A204.1 (cell line): ENCODE results near the gene IGFLR1.

Experiments used
- FAIRE-seq: peaks from 2 replicates; lab custom pipeline; 2012; peaks lifted over from hg19 to GRCh38; lab: Jason Lieb, UNC

IGFLR1 gene

GRCh38 chr19:35723671-35724070 is 18.6 kb downstream of the IGFLR1 start:
- FAIRE-seq, result no peak

GRCh38 chr19:35722897-35723296 is 19.4 kb downstream of the IGFLR1 start:
- FAIRE-seq, result no peak

- FAIRE-seq, result no peak
Measured at GRCh38 chr19:35722461-35722860, 19.8 kb downstream of the IGFLR1 start.

GRCh38 chr19:35721374-35721773 is 20.9 kb downstream of the IGFLR1 start:
- FAIRE-seq, result no peak

- no peak for FAIRE-seq
Measured at GRCh38 chr19:35720648-35721047, 21.6 kb downstream of the IGFLR1 start.

GRCh38 chr19:35720163-35720524 is 22.1 kb downstream of the IGFLR1 start:
- no peak for FAIRE-seq

- no peak for FAIRE-seq
Measured at GRCh38 chr19:35719402-35720162, 22.7 kb downstream of the IGFLR1 start.

GRCh38 chr19:35718345-35719041 is 23.8 kb downstream of the IGFLR1 start:
- FAIRE-seq, result no peak

GRCh38 chr19:35717665-35718344 is 24.4 kb downstream of the IGFLR1 start, which contains the start of gene KMT2B:
KMT2B (plus strand) TSS chr19:35718003; CDS start chr19:35718019, 16 bp downstream.
- no peak for FAIRE-seq

GRCh38 chr19:35716801-35717664 is 25.2 kb downstream of the IGFLR1 start:
- no peak for FAIRE-seq

GRCh38 chr19:35715981-35716800 is 26.1 kb downstream of the IGFLR1 start:
- no peak for FAIRE-seq

- FAIRE-seq, result no peak
Measured at GRCh38 chr19:35715355-35715809, 26.9 kb downstream of the IGFLR1 start.

- no peak for FAIRE-seq
Measured at GRCh38 chr19:35714601-35715354, 27.5 kb downstream of the IGFLR1 start.

GRCh38 chr19:35713904-35714495 is 28.3 kb downstream of the IGFLR1 start:
- no peak for FAIRE-seq

GRCh38 chr19:35713506-35713850 is 28.8 kb downstream of the IGFLR1 start:
- FAIRE-seq, result no peak

- no peak for FAIRE-seq
Measured at GRCh38 chr19:35712567-35713505, 29.4 kb downstream of the IGFLR1 start.

- FAIRE-seq, result no peak
Measured at GRCh38 chr19:35710784-35711723, 31.2 kb downstream of the IGFLR1 start.

GRCh38 chr19:35708391-35708790 is 33.9 kb downstream of the IGFLR1 start:
- no peak for FAIRE-seq
